AG04450 (cell line): ENCODE data around the gene ULK4. TPM values are rescaled to one million over a fixed set of nuclear protein-coding genes. Genes with fewer than 3 reads are reported as not detected.

Experiments
- CTCF ChIA-PET: fragments of 300-600, 350-600 bp; formaldehyde crosslinking; extraction: SDS; loops from one replicate; lab custom pipeline; 2022; ENCODE audit warnings: antibody characterized with exemption, inconsistent platforms; lab: Charles Lee
- POLR2A ChIA-PET: fragments of 350-600 bp; formaldehyde crosslinking; extraction: SDS; loops from one replicate; lab custom pipeline; 2021; ENCODE audit warnings: antibody characterized with exemption, inconsistent platforms; lab: Yijun Ruan, JAX
- DNase-seq: peaks from one replicate; pipeline ENCODE4 v3.0.0-alpha.2; 2011; ENCODE audit warnings: low read depth, low spot score
- H3K27ac ChIP-seq: one replicate; pipeline ENCODE4 v1.5.1; 2012; ENCODE audit warnings: low read depth, low read length, control low read depth
- H3K27me3 ChIP-seq: one replicate; pipeline ENCODE4 v1.6.0; 2012; ENCODE audit warnings: low read length; ENCODE audit not compliant: control insufficient read depth, insufficient read depth
- H3K4me3 ChIP-seq: 2 replicates; pipeline ENCODE4 v1.5.1; 2011; ENCODE audit warnings: mild to moderate bottlenecking, low read depth, low read length, control low read depth
- H3K9me3 ChIP-seq: 2 replicates; pipeline ENCODE4 v1.5.1; 2012; ENCODE audit warnings: low read length; ENCODE audit not compliant: control insufficient read depth, insufficient read depth
- CTCF ChIP-seq: IDR thresholded peaks from 2 replicates; pipeline ENCODE4 v1.5.1; 2011; ENCODE audit warnings: low read depth, low read length, control low read depth, inconsistent platforms
- polyA plus RNA-seq: library from polyadenylated mRNA; depleted of rRNA; stranded (reverse); fragments of >200 nt; gene quantifications from 2 replicates; pipeline ENCODE4 v1.2.3, GENCODE V29; 2011

The ULK4 gene
- polyA plus RNA-seq, 1 experiment, result 3.7 TPM

DNA sequence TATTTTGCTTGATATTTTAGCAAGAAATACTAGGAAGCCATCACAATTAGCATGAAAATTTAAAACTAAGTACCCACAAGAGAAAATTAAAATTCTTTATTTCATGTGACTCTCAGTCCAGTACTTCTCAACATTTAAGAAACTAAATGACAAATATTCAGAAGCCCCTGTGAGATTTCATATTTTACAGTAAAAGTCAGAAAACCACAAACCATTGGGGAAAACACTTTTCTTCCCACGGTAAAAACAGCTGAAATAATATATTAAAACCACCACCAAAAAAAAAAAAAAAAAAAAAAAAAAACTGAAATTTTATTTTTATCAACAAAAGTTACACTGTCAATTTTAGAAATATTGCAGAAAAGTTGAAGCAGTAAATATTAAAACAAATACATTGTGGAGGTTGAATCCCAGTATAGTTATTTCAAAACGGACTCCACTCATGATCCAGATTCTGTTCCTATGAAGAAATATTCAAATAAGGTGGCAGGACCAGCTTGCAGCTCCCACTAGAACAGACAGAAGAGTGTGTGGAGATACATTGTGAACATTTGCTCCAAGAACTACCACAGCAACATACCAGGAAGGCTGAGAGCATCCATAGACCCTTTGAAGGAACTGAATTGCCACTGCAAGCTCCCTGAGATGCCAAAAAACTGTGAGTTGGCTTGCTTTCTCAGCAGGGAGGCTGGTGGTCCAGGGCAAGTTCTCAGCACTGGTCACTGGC lies 454.4 kb downstream of the ULK4 start:
- no peak for TF ChIP-seq CTCF
- no peaks in the 10 kb centered on the region for H3K27me3 ChIP-seq
- H3K9me3 ChIP-seq, result no peaks in the 10 kb centered on the region
- ChIA-PET POLR2A (no interaction called here), CTCF (no interaction called here)
- no peak for DNase-seq
- no peak overlapping the region for H3K4me3 ChIP-seq
- H3K27ac ChIP-seq, result no peak overlapping the region

DNA sequence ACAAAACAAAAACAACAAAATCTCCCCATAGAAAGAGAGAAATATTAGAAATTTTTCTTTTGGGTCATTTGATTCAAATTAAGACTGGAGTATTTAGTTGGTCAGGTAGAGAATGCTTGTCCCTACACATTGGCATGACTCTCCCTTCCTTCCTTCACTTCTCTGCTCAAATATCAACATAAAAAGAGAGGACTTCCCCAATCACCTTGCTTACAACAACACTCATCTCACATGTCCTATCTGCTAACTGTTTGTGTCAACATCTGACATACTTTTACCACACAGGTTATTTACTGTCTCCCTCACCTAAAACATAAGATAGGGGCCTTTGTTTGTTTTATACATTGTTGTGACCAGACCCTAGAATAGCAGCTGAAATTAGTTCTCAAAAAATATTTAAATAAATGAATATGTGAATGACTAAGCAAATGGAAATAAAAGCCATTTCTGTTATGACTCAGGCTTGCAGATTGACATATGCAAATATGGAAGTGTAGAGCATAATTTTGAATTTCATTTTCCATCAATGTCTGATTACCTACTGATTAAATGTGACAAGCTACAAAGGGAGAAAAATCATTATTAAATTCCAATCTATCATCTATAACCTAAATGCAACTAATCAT lies 457.8 kb downstream of the ULK4 start:
- TF ChIP-seq CTCF, result no peak
- H3K27me3 ChIP-seq, result no peaks in the 10 kb centered on the region
- ChIA-PET CTCF (no interaction called here), POLR2A (no interaction called here)
- H3K27ac ChIP-seq, result no peak overlapping the region
- H3K9me3 ChIP-seq, result no peaks in the 10 kb centered on the region
- DNase-seq, result no peak
- H3K4me3 ChIP-seq, result no peak overlapping the region

- CTCF ChIA-PET, result interaction anchor here (0.5 kb wide), 1 partner anchor 22 kb away, joined by 4 read pairs; no protein-coding TSS in a partner anchor
- Histone ChIP-seq H3K27me3 (no peaks in the 10 kb centered on the region), H3K27ac (no peak overlapping the region), H3K9me3 (no peaks in the 10 kb centered on the region), H3K4me3 (no peak overlapping the region)
- TF ChIP-seq CTCF, result no peak
- POLR2A ChIA-PET, result no interaction called here
- DNase-seq, result no peak
These were observed 459.4 kb downstream of the ULK4 start for GRCh38 chr3:41502481-41502880.

- Histone ChIP-seq H3K4me3 (no peak overlapping the region), H3K27ac (no peak overlapping the region), H3K27me3 (no peaks in the 10 kb centered on the region), H3K9me3 (no peaks in the 10 kb centered on the region)
- DNase-seq, result no peak
- ChIA-PET POLR2A (no interaction called here), CTCF (interaction anchor here (0.5 kb wide), 1 partner anchor 22 kb away, joined by 4 read pairs; no protein-coding TSS in a partner anchor)
- TF ChIP-seq CTCF, result no peak
These were observed 459.9 kb downstream of the ULK4 start for GRCh38 chr3:41502023-41502422.

GRCh38 chr3:41498847-41499246 lies 463.1 kb downstream of the ULK4 start:
- ChIA-PET POLR2A (no interaction called here), CTCF (interaction anchor here (0.7 kb wide), 1 partner anchor 220 kb away, joined by 3 read pairs; no protein-coding TSS in a partner anchor)
- H3K27me3 ChIP-seq, result no peaks in the 10 kb centered on the region
- TF ChIP-seq CTCF, result no peak
- no peak overlapping the region for H3K27ac ChIP-seq
- H3K9me3 ChIP-seq, result no peaks in the 10 kb centered on the region
- H3K4me3 ChIP-seq, result no peak overlapping the region
- no peak for DNase-seq
